AG10803 (cell line): ENCODE measurements around the gene SARS2.
"Not testable (repeated sequence)": the region's sequence is repeated elsewhere in the genome, so short reads cannot be mapped to it uniquely, and the experiment has no call there.

Experiments
- DNase-seq: peaks from one replicate; pipeline ENCODE4 v3.0.0; 2010; ENCODE audit warnings: low read depth
- H3K4me3 ChIP-seq: 2 replicates; pipeline ENCODE4 v1.5.1; 2011; ENCODE audit warnings: mild to moderate bottlenecking, low read length, control low read depth
- CTCF ChIP-seq: conservative IDR thresholded peaks from 2 replicates; pipeline ENCODE4 v1.5.1; 2011; ENCODE audit warnings: mild to moderate bottlenecking, low read length, control low read depth, inconsistent platforms

Gene SARS2

GRCh38 chr19:38974624-38975213 lies 44.2 kb upstream of the SARS2 start:
- H3K4me3 ChIP-seq: peak overlapping the region; percentile 71
- no peak for DNase-seq
- TF ChIP-seq CTCF: peak; percentile 10; the same call in 1 of the 2 replicates

GRCh38 chr19:38971672-38972071 lies 41.1 kb upstream of the SARS2 start:
- TF ChIP-seq CTCF: no peak
- no peak for DNase-seq

GRCh38 chr19:38970664-38971532 lies 40.3 kb upstream of the SARS2 start:
- no peak for TF ChIP-seq CTCF
- no peak overlapping the region for H3K4me3 ChIP-seq
- peak; percentile 73 for DNase-seq

More at GRCh38 chr19:38971672-38972071, 41.1 kb upstream of the SARS2 start:
- H3K4me3 ChIP-seq: no peak overlapping the region

- not testable (repeated sequence) for DNase-seq, H3K4me3 ChIP-seq
These were observed 35.6 kb upstream of the SARS2 start for GRCh38 chr19:38966149-38966548.

GRCh38 chr19:38964738-38965137 lies 34.2 kb upstream of the SARS2 start:
- DNase-seq: no peak
- H3K4me3 ChIP-seq: no peak overlapping the region
- no peak for TF ChIP-seq CTCF

GRCh38 chr19:38959618-38960017 lies 29.1 kb upstream of the SARS2 start:
- TF ChIP-seq CTCF: no peak
- DNase-seq: no peak

GRCh38 chr19:38958301-38958700 lies 27.7 kb upstream of the SARS2 start:
- DNase-seq: no peak
- no peak overlapping the region for H3K4me3 ChIP-seq
- TF ChIP-seq CTCF: no peak

More at GRCh38 chr19:38959618-38960017, 29.1 kb upstream of the SARS2 start:
- H3K4me3 ChIP-seq: no peak overlapping the region
